Activated CD4-positive, alpha-beta T cell treated with anti-CD3 and anti-CD28 coated beads, Interleukin-2, Interleukin-4, amounts not matched to agents 100 ng/mL and 50 ng/mL, durations not matched to agents 16 hours and 8 hours (primary cell): ENCODE data around the gene KIZ.

Source experiments
- DNase-seq: peaks from one replicate; pipeline ENCODE4 v3.0.0-alpha.2; 2020; ENCODE audit warnings: low spot score

Gene KIZ

DNA sequence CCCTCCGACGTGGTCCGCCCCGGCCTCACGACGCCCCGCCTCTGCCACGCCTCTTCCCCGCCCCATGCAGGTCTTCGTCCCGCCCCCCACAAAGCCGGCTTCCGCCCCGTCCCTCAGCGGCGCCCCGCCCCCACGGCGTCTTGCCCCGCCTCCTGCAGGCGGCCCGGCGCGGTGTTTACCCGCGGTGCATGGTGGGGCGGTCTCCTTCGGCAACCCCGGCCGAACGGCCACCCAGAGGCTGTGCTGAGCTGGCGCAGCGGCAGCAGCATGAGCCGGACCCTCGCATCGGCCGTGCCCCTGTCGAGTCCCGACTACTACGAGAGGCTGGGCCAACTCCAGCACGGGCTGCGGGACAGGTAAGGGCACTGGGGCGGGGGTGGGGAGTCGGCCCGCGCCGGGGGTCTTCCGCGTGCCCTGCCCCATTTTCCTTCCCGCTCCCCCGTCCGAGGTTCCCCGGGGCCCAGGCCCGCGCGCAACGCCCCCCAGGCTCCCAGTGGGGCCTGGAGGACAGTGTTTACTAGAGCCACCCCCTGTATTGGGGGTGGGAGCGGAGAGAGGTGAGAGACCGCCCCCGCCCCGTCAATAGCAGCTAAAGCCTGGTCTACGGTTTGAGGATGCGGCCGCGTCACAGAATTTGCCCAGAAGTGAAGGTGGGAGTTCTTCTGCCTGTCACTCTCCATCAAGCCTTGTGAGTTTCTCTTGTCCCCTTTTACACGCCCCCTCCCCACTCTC is at the start of gene KIZ:
Gene KIZ, plus strand, starts transcription at position 234 of the 732 bp plus-strand sequence. Its CDS starts 34 bp downstream, at position 268.
- peak; percentile 97 for DNase-seq

- no peak for DNase-seq
Observed at GRCh38 chr20:21077809-21078345, 48.0 kb upstream of the KIZ start.

DNA sequence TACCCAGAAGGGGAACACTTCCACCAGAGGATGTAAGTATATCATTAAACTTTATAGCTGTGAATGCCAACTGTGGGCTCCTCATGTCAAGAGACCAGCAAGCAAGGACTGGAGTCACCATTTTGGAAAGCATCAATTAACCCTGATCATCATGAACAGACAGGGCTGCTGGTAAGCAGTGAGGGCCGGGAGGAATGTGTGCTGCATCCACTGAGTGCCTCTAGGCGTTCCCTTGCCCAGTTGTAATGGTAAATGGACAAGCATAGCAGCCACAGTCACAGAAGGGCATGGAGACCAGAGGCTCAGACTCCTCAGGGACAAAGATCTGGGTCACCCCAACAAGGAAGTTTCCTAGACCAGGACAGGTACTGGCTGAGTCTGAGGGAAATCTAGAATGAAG is 43.3 kb upstream of the KIZ start:
- no peak for DNase-seq

GRCh38 chr20:21083825-21084325 is 42.0 kb upstream of the KIZ start:
- DNase-seq: no peak

DNA sequence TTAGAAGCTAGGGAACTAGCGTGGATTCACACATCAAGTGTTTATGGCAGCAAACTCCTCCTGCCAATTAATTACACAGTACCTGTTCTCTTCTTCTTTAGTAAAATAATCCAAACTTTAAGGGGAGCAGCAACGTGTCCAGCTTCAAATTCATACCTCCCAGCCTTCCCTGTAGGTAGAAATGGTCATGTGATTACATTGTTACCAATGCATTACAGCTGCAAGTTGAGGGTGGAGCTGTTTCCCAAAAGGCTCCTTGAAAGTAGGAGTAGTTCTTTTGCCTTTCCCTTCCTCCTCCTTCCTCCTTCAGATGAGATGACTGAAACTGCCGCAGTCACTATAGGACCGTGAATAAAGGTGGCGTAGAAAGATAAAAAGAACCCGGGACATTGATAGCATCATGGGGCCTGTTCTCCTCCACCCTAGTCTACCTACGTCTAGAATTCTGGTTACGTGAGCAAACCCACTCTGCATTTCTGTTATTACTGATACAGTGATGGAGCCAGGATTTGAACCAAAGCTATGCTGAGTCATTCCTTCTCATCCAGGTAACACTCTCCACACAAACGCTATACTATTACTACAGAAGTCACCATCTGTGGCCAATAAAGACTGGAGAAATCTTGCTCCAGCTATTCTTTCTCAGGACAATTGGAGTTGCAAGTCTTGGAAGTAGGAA is 37.9 kb upstream of the KIZ start:
- no peak for DNase-seq

GRCh38 chr20:21089391-21089790 is 36.5 kb upstream of the KIZ start:
- DNase-seq: no peak

DNA sequence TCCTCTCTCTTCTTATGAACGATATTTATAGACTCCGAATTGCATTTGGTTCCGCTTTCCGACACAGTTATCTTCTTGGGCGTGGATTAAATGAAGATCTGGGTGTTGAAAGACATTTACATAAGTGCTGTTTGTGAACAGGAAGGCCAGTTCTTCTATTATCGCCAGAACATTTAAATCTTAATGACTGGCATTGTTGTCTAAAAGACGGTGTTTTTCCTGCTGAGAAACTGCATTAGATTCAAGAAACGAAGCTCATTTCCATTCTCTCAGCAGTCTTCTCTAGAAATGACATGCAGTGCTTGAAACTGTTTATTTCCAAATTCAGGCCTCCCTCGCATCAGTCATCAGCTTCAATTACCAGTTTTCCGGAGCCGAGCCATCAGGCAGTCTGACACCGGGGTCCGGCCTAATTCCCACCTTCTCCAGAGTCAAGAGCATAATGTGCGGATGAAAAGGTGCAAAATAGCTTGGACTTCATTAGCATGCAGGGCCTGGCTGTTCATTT is 35.7 kb upstream of the KIZ start:
- DNase-seq: no peak

DNA sequence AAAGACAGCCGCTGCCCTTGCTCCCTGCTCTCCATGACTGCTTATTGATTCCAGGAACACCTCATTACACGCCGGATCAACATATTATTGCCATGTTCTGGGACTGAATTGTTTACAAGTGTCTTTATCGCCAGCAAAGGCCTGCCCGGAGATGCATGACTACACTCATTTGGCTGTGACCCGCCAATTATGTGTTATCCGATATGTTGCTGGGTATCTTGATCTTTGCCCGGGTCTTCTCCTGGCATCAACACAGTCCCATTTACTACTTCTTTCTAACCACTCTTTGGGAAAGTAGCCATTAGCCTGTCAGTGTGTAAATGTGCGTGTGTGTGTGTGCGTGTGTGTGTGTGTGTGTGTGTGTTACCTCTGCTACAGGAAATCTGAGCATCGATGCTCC is 35.2 kb upstream of the KIZ start:
- DNase-seq: no peak

DNA sequence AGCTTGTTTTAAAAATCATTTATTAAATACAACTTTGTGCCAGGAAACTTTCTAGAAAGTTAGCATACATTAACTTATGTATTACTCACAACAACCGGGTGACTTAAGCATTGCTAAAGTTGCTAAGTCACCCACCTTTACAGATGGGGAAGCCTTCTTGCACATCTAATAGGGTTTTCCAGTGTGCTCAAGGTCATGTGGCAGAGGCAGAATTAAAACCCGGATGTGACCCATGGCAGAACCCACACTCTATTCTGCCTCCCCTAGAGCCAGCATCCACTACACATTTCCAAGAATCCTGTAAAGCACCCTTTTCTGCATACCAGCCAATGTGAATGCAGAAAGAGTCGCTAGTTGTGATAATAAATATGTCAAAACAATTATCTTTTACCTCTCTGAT is 33.1 kb upstream of the KIZ start:
- DNase-seq: no peak

DNA sequence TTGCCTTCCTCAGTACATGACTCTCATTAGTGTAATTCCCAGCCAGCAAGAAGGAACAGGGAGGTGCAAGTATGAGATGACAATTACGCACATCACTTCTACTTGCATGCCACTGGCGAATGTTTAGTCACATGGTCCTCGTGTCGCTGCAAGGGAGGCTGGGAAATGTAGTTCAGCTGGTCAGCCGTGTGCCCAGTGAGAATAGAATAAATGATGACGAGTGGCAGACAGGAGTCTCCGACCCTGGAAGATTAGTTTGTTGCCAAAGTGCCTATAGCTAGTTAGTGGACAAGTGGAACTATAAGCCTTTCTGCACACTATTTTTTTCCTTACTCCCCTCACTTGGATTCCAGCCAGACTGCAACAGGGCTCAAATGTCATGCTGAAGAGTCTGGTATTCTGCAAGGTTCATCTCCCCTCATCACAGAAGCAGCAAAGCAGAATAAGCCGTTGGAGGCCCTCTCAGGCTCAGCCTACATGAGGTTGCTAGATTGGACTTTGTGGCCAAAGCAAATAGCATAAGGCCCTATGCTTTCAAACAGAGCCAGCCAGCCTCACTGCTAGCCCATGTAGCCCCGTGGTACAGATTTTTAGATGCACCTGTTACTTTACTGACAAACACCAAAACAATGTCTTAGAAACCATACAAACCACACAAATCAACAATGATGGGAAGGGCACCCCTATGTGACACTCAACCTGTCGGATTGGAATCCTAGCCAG is 29.4 kb upstream of the KIZ start:
- DNase-seq: no peak

DNA sequence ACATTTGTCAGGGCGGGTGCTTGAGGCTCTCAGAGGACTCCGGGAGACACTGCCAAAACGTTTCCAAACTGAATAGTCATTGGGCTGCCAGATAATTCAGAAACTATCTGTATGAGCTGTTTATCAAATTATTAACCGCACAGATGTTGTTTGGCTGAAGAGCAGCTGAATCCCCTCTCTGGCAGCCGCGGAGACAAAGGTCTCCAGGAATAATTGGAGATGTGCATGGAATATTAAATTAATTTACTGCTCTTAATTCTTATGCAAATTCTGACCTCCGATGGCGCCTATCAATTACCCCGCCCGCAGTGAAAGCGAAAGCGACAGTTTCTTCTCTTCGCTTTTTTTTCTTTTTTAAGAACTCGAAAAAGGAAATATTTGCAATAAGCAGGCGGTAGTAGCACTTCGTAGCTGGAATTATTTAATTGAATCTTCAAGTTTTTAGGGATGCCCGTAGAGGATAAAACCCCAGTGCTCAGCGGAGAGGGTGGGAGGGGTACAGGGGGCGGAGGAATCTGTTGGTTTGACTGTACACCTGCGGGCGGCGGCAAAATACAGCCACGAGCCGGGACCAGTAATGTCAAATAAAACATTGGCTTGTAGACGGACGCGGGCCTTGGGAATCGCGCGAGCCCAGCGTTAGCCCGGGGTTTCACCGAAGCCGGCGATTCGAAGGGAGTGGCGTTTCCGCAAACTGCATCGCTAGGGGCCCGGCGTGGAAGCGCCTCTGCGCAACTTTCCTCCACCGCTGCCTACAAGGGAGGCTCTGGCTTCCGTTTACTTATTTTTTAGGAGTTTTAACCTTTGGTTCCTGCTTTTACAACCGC is 25.9 kb upstream of the KIZ start:
- DNase-seq: peak; percentile 44

GRCh38 chr20:21100578-21101452 is 25.1 kb upstream of the KIZ start:
- DNase-seq: peak; percentile 26

DNA sequence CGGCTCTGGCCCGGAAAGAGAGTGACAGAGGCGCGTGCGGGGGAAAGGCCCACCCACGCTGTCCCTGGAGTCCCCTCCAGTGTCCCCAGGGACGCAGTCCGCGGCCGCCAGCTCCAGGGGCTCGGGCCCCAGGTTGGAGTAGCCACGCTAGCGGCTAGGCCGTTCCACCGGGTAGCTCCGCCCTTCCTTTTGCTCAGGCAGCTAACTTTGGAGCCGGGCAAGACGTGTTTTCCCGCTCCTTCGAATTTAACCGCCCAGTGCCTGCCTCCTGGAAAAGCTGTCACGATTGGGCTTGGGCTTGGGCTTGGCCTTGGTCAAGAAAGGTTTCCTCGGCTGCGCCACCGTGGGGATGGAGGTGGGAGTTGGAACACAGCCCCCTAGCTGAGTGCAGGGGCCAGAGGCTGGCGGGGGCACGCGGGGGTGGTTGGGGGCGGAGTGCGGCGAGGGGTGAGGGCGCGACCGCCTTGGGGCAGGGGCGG is 24.4 kb upstream of the KIZ start:
- DNase-seq: no peak

DNA sequence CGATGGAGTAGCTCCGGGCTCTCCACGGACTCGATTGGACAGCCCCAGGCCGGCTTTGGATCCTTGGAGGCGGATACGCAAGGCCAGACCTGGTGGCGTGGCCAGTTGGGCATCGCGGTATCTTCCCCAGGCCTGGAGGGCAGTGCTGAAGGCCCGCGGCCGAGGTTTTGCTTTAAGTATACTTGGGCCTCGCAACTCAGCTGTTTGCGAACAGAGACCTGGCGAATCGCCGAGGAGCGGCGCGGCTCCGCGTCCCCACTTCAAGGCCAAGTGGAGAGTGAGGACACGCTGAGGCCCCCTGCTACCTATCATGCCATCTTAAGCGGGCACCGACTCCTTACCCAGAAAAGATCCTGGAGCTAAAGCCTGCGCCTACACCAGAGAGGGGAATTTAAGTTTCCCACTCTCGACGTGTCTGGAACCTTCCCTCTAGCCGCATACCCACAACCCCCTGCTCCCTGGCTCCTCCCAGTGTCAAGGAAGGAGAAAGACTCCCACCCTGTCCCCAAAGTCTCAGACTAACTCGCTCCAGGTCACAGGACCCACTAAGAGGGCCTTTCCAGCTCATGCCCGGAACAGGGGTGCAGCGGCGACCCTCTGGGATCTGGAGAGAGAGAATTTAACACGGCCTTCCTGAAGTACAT is 23.8 kb upstream of the KIZ start:
- DNase-seq: no peak

- DNase-seq: peak; percentile 18
Observed at GRCh38 chr20:21102603-21103311, 23.1 kb upstream of the KIZ start.

DNA sequence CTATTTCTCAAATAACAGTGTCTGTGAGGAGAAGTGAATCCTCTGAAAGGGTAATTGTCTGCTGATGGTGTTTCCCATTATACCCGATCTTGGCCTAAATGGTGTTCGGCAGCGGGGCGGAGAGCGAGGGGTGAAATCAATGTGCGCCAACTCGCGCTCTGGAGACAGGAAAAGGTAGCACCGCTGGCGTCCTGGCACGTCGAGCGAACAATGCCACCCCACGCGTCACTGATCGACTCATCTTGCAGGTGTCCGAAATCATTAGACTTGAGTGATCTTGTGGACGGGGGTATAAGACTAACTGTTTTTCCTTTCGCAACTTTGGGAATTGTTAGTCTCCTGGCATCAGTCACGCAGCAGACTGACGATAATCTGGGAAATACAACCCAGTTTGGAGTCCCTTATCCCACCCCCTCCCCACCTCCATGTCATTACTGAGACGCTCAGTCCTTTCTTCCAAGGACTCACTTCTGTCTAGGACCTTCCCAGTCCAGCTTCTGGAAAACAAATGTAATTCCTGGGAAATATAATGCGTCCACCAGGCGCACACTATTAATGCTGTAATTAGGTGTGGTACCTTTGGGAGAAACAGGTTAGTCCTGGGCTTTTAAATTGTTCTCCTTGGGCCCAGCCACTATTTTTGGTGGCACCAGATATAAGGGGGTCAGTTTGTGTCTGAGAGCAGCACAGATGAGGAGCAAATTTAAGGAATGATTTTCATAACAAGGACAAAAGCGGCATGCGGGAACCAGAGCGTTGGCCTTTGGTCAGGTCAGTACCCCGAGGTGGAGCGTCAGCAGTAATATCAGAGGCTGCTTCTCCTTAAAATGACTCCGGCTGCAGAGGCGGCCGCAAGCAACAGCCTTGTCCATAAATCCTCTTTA is 22.1 kb upstream of the KIZ start:
- no peak for DNase-seq

DNA sequence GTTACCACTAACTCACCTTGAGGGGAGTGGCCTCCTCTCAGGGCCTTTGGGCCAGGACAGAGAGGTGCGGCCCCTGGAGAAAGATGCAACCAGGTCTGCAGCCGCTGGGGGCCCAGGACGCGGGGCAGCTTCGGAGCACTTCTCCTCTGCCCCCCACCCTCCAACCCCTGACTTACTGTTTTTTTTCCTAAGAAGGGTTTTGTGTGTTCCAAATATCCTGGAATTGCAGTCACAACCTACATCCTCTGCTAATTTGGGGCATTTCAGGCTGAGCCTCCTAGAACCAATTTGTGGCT is 21.5 kb upstream of the KIZ start:
- no peak for DNase-seq

DNA sequence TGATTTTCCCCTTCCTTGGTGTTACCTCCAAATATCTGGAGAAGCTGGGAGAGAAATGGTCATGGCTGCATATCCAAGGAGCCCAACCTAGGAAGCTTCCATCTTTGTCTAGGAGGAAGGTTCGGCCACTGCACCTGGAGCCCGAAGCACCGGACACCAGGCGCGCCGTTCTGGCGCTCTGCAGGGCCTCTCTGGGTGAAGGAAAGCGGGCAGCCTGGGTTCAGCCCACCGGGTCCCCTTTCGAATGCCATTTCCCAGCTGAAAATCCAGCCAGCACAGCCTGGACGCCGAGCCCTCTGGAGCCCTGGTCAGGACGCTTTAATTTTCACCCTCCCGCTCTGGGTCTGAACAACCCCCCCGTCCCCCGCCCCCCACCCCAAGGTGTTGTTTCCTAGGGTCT is 21.0 kb upstream of the KIZ start:
- no peak for DNase-seq
